HepG2 (cell line): ENCODE results near the gene MED13L. TPM values are rescaled to one million over a fixed set of nuclear protein-coding genes. Genes with fewer than 3 reads are reported as not detected.

Source experiments
- ATAC-seq: fragments of 200-7000 bp; cut with Tn5 transposase; 3 replicates; pipeline ENCODE4 v1.9.1; 2020; ENCODE audit warnings: mild to moderate bottlenecking, moderate library complexity
- BruUV-seq: library from RNA; stranded (reverse); fragments of 400-500 nt; replicated peaks from 2 replicates; lab custom pipeline; 2021; lab: Mats Ljungman, UMichigan
- CTCF ChIA-PET: fragments of 300-600 bp; formaldehyde crosslinking; extraction: SDS; loops from one replicate; lab custom pipeline; 2021; ENCODE audit warnings: low total read pairs, inconsistent platforms, low intra/inter-chr PET ratio; lab: Yijun Ruan, JAX
- POLR2A ChIA-PET: fragments of 350-600 bp; sonication (Branson Sonifier 250); formaldehyde crosslinking; loops from one replicate; lab custom pipeline; 2020; ENCODE audit warnings: antibody characterized with exemption, inconsistent platforms; lab: Yijun Ruan, JAX
- DNase-seq: peaks from one replicate; pipeline ENCODE4 v3.0.0-alpha.2; 2015; ENCODE audit warnings: low spot score
- FAIRE-seq: peaks from 3 replicates; lab custom pipeline; 2011; peaks lifted over from hg19 to GRCh38; lab: Jason Lieb, UNC
- H2AFZ ChIP-seq: one replicate; pipeline ENCODE4 v1.6.1; 2011; ENCODE audit warnings: low read length, inconsistent platforms
- H3K27ac ChIP-seq: fragments of 300-600 bp; 3 replicates; pipeline ENCODE4 v1.8.0; 2011; ENCODE audit warnings: mixed run types, mild to moderate bottlenecking, mixed read lengths, low read length, inconsistent platforms; ENCODE audit not compliant: insufficient read depth; ENCODE audit errors: extremely low read length
- H3K27me3 ChIP-seq, 2 experiments: fragments of 200-600 bp in 1 of 2; 2 replicates in 1 of 2; 3 replicates in 1 of 2; pipeline versions ENCODE4 v1.6.0 to v1.8.0; 2011; ENCODE audit warnings: low read length in 2 of 2, mild to moderate bottlenecking in 2 of 2, moderate library complexity in 2 of 2, inconsistent platforms in 1 of 2; ENCODE audit not compliant: insufficient read depth in 2 of 2, control insufficient read depth in 1 of 2
- H3K36me3 ChIP-seq, 2 experiments: fragments of 200-600 bp in 1 of 2; replicated peaks in 1 of 2; 2 replicates in 1 of 2; 3 replicates in 1 of 2; pipeline versions ENCODE4 v1.5.1 to v1.8.0; 2011; ENCODE audit warnings: low read length in 2 of 2, inconsistent platforms in 1 of 2; ENCODE audit not compliant: insufficient read depth in 2 of 2, control insufficient read depth in 1 of 2
- H3K4me1 ChIP-seq: 2 replicates; pipeline ENCODE4 v1.5.1; 2012; ENCODE audit warnings: low read length, inconsistent platforms; ENCODE audit not compliant: insufficient read depth
- H3K4me2 ChIP-seq: 2 replicates; pipeline ENCODE4 v1.6.0; 2011; ENCODE audit warnings: low read depth, low read length, inconsistent platforms
- H3K4me3 ChIP-seq, 3 experiments: fragments of 200-600 bp in 1 of 3; sonication (generic), shearing (Covaris generic) in 1 of 3; replicated peaks in 1 of 3; 2 replicates each; pipeline ENCODE4 v1.5.1; 2011 to 2016; ENCODE audit warnings: low read length in 3 of 3, inconsistent platforms in 2 of 3, low read depth in 2 of 3, mild to moderate bottlenecking in 2 of 3, control low read depth in 1 of 3, mixed read lengths in 1 of 3; ENCODE audit not compliant: insufficient read depth in 1 of 3
- H3K79me2 ChIP-seq: one replicate; pipeline ENCODE4 v1.6.1; 2011; ENCODE audit warnings: low read length, inconsistent platforms; ENCODE audit not compliant: insufficient read depth
- H3K9ac ChIP-seq: 2 replicates; pipeline ENCODE4 v1.6.0; 2011; ENCODE audit warnings: mild to moderate bottlenecking, low read depth, low read length, inconsistent platforms; ENCODE audit not compliant: insufficient read depth
- H3K9me3 ChIP-seq: 2 replicates; pipeline ENCODE4 v1.5.1; 2012; ENCODE audit warnings: mild to moderate bottlenecking, low read length
- H4K20me1 ChIP-seq: 2 replicates; pipeline ENCODE4 v1.6.0; 2011; ENCODE audit warnings: inconsistent platforms, mild to moderate bottlenecking, low read length, moderate library complexity; ENCODE audit not compliant: insufficient read depth
- BRCA1 ChIP-seq: sonication (generic); formaldehyde crosslinking; IDR thresholded peaks from 2 replicates; pipeline ENCODE4 v1.4.0; 2020; ENCODE audit warnings: missing genetic modification reagents
- TCF7L2 ChIP-seq: IDR thresholded peaks from 2 replicates; pipeline ENCODE4 v1.6.1; 2011; ENCODE audit warnings: mild to moderate bottlenecking, low read depth, low read length, moderate library complexity
- U2AF2 ChIP-seq: fragments of 200-400 bp; formaldehyde crosslinking; IDR thresholded peaks from 2 replicates; pipeline ENCODE4 v1.6.1; 2017; ENCODE audit warnings: low read depth, mild to moderate bottlenecking, low read length
- ZBTB8A ChIP-seq: sonication (generic); formaldehyde crosslinking; IDR thresholded peaks from 2 replicates; pipeline ENCODE4 v1.4.0; 2020; ENCODE audit warnings: mild to moderate bottlenecking, low read depth, missing genetic modification reagents, borderline replicate concordance
- ZNF629 ChIP-seq: sonication (generic); formaldehyde crosslinking; conservative IDR thresholded peaks from 2 replicates; pipeline ENCODE4 v1.5.0; 2020; ENCODE audit warnings: missing genetic modification reagents
- ZNF746 ChIP-seq: sonication (generic); formaldehyde crosslinking; IDR thresholded peaks from 2 replicates; pipeline ENCODE4 v1.8.0; 2022; ENCODE audit warnings: mild to moderate bottlenecking, missing genetic modification reagents
- ZNF761 ChIP-seq: sonication (generic); formaldehyde crosslinking; conservative IDR thresholded peaks from 2 replicates; pipeline ENCODE4 v1.4.0; 2020; ENCODE audit warnings: mild to moderate bottlenecking, missing genetic modification reagents
- ZNF788 ChIP-seq: sonication (generic); formaldehyde crosslinking; IDR thresholded peaks from 2 replicates; pipeline ENCODE4 v1.5.0; 2020; ENCODE audit warnings: mild to moderate bottlenecking, missing genetic modification reagents, borderline replicate concordance
- WGBS: methylation state at CpG from one replicate; pipeline ENCODE4 v1.1.6; 2017; ENCODE audit warnings: low lambda C conversion rate; 5-methylcytosine and 5-hydroxymethylcytosine counted together
- in situ Hi-C: cut with HindIII; loops from 2 replicates; pipeline ENCODE4 v1.10.0; 2017; ENCODE audit warnings: low pct_unique_long_range_greater_than_20kb; ENCODE audit not compliant: extremely low pct_ligation_motif_present
- intact Hi-C: fragments of 100-400 bp; cut with micrococcal nuclease; formaldehyde crosslinking; loops from one replicate; pipeline ENCODE4 v1.10.0; 2022; ENCODE audit not compliant: unreplicated experiment
- polyA plus RNA-seq, 8 experiments: library from polyadenylated mRNA; depleted of rRNA in 3 of 8; stranded (reverse) in 7 of 8; unstranded in 1 of 8; fragments of >200 nt; fragmentation: Illumina TruSeq in 4 of 8; extraction: Trizol in 4 of 8; gene quantifications; 2 replicates each; pipeline versions ENCODE4 v1.2.1 to v1.2.3, GENCODE V29; 2011 to 2016; ENCODE audit warnings: low read depth in 4 of 8, missing spikeins in 1 of 8, mixed read lengths in 1 of 8; ENCODE audit not compliant: insufficient read depth in 1 of 8
- total RNA-seq, 5 experiments: library from RNA; depleted of rRNA; stranded (reverse); fragments of >200 nt; fragmentation: Illumina TruSeq; extraction: Trizol; gene quantifications; 2 replicates each; pipeline ENCODE4 v1.2.3, GENCODE V29; 2016; ENCODE audit warnings: low read depth in 1 of 5
- TF ChIP-seq, protein P1 (sequence below): sonication (generic); formaldehyde crosslinking; IDR thresholded peaks from one replicate; pipeline ENCODE4 v1.5.1; 2020; ENCODE audit warnings: mild to moderate bottlenecking, missing genetic modification reagents; ENCODE audit errors: not compliant biosample characterization
- TF ChIP-seq, protein P2 (sequence below): sonication (generic); formaldehyde crosslinking; IDR thresholded peaks from 2 replicates; pipeline ENCODE4 v1.8.1; 2023; ENCODE audit warnings: mild to moderate bottlenecking, moderate library complexity, missing genetic modification reagents
- TF ChIP-seq, protein P3 (sequence below): sonication (generic); formaldehyde crosslinking; IDR thresholded peaks from 2 replicates; pipeline ENCODE4 v1.5.0; 2020; ENCODE audit warnings: missing genetic modification reagents

MED13L gene
- total and polyA plus RNA-seq, 2 of the 13 experiments (the other 11 are each of a cell fraction or from before 2014, with no cell fraction given): 24.8 to 38.9 TPM

DNA sequence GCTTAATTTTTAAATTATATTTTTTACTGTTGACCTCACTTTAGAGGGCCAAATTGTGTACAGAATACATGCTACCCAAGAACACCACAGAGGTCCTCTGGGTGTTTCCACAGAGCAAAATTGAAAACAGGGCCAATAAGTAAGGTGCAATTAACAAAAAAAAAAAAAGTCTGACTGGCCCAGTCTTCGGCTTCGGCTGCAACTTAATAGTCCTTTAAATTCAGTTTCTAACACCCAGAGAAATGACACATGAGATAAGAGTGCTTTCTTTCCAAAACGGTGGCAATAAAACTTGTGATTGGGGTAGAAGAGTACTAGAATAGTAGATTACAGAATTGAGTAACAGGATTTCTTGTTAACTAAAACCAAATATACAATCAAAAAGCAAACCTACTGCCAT, 81.3 kb downstream of the MED13L start:
- Histone ChIP-seq H3K27me3 (no peaks in the 10 kb centered on the region), H2AFZ (no peak overlapping the region), H3K27ac (no peak overlapping the region), H4K20me1 (peaks cover 5% of the 10 kb centered on the region), H3K4me3 (no peak overlapping the region), H3K4me1 (peaks cover 6% of the 10 kb centered on the region; the same call in 1 of the 2 replicates), H3K79me2 (peaks cover 50% of the 10 kb centered on the region), H3K4me2 (no peak overlapping the region), H3K9me3 (no peaks in the 10 kb centered on the region), H3K9ac (no peak overlapping the region), H3K36me3 (no peaks in the 10 kb centered on the region)
- BruUV-seq: no TSS peak
- intact Hi-C loops: no loop called here
- 93% methylated on average over 3 of the region's 3 CpGs for WGBS
- in situ Hi-C loops: no loop called here
- FAIRE-seq (no peak), DNase-seq (no peak), ATAC-seq (no peak)
- ChIA-PET CTCF (no interaction called here), POLR2A (no interaction called here)
- TF ChIP-seq ZNF788 (CRISPR knock-in tag): no peak
- no peak for TF ChIP-seq ZNF746 (CRISPR knock-in tag)
- TF ChIP-seq ZNF629 (CRISPR knock-in tag): no peak
- TF ChIP-seq, protein P1, sequence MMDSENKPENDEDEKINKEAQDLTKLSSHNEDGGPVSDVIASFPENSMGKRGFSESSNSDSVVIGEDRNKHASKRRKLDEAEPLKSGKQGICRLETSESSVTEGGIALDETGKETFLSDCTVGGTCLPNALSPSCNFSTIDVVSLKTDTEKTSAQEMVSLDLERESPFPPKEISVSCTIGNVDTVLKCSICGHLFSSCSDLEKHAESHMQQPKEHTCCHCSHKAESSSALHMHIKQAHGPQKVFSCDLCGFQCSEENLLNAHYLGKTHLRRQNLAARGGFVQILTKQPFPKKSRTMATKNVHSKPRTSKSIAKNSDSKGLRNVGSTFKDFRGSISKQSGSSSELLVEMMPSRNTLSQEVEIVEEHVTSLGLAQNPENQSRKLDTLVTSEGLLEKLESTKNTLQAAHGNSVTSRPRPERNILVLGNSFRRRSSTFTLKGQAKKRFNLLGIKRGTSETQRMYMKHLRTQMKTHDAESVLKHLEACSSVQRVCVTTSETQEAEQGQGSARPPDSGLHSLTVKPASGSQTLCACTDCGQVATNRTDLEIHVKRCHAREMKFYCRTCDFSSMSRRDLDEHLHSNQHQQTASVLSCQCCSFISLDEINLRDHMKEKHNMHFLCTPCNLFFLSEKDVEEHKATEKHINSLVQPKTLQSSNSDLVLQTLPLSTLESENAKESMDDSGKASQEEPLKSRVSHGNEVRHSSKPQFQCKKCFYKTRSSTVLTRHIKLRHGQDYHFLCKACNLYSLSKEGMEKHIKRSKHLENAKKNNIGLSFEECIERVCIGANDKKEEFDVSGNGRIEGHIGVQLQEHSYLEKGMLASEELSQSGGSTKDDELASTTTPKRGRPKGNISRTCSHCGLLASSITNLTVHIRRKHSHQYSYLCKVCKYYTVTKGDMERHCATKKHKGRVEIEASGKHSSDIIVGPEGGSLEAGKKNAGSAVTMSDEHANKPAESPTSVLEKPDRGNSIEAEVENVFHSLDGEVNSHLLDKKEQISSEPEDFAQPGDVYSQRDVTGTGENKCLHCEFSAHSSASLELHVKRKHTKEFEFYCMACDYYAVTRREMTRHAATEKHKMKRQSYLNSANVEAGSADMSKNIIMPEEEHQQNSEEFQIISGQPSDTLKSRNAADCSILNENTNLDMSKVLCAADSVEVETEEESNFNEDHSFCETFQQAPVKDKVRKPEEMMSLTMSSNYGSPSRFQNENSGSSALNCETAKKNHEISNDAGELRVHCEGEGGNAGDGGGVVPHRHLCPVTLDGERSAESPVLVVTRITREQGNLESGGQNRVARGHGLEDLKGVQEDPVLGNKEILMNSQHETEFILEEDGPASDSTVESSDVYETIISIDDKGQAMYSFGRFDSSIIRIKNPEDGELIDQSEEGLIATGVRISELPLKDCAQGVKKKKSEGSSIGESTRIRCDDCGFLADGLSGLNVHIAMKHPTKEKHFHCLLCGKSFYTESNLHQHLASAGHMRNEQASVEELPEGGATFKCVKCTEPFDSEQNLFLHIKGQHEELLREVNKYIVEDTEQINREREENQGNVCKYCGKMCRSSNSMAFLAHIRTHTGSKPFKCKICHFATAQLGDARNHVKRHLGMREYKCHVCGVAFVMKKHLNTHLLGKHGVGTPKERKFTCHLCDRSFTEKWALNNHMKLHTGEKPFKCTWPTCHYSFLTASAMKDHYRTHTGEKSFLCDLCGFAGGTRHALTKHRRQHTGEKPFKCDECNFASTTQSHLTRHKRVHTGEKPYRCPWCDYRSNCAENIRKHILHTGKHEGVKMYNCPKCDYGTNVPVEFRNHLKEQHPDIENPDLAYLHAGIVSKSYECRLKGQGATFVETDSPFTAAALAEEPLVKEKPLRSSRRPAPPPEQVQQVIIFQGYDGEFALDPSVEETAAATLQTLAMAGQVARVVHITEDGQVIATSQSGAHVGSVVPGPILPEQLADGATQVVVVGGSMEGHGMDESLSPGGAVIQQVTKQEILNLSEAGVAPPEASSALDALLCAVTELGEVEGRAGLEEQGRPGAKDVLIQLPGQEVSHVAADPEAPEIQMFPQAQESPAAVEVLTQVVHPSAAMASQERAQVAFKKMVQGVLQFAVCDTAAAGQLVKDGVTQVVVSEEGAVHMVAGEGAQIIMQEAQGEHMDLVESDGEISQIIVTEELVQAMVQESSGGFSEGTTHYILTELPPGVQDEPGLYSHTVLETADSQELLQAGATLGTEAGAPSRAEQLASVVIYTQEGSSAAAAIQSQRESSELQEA (CRISPR knock-in tag): no peak
- no peak for TF ChIP-seq ZBTB8A (CRISPR knock-in tag)
- TF ChIP-seq, protein P2, sequence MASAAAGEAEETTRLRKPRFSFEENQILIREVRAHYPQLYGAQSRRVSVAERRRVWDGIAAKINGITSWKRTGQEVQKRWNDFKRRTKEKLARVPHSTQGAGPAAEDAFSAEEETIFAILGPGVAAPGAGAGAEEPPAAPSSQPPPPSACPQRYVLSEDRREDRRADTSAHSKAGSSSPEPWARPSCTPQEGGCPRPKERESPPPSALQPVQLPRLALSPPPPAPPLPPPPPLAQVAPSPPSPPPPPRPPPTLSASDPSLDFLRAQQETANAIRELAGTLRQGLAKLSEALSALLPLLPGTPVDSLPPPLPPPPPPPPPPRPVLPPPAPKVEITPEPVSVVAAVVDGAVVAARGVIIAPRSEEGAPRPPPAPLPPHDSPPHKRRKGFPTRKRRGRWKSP (CRISPR knock-in tag): no peak
- TF ChIP-seq, protein P3, sequence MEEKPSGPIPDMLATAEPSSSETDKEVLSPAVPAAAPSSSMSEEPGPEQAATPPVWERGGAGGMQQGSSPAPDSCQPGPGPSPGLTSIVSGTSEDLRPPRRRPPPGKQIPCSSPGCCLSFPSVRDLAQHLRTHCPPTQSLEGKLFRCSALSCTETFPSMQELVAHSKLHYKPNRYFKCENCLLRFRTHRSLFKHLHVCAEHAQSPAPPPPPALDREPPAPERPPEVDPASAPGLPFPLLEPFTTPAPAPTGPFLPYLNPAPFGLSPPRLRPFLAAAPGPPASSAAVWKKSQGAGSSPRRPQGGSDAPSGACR (CRISPR knock-in tag): no peak
- TF ChIP-seq BRCA1 (CRISPR knock-in tag): no peak
- no peak for TF ChIP-seq TCF7L2
- no peak for TF ChIP-seq ZNF761 (CRISPR knock-in tag)
- no peak for TF ChIP-seq U2AF2
